Suprapubic skin (tissue), 4 donors: ENCODE results near the gene AGTPBP1.

Experiments
- CTCF ChIP-seq, 2 donors: fragments of 200-600 bp in 1 of 2; fragments of 450-650 bp in 1 of 2; sonication (generic) in 1 of 2; IDR thresholded peaks; one replicate each; pipeline ENCODE4 v1.5.1; 2016 to 2019; ENCODE audit warnings: antibody characterized with exemption in 2 of 2, mild to moderate bottlenecking in 1 of 2, moderate library complexity in 1 of 2
- EP300 ChIP-seq: sonication (generic); formaldehyde crosslinking; IDR thresholded peaks from one replicate; pipeline ENCODE4 v1.6.1; 2017; ENCODE audit warnings: antibody characterized with exemption
- POLR2A ChIP-seq, 2 donors: fragments of 450-650 bp; IDR thresholded peaks; one replicate each; pipeline ENCODE4 v1.6.1; 2017; ENCODE audit warnings: antibody characterized with exemption in 2 of 2, mild to moderate bottlenecking in 2 of 2, moderate library complexity in 2 of 2
- POLR2AphosphoS5 ChIP-seq, 3 donors: sonication (generic); formaldehyde crosslinking; IDR thresholded peaks; one replicate each; pipeline ENCODE4 v1.6.1; 2017; ENCODE audit warnings: antibody characterized with exemption in 3 of 3

- TF ChIP-seq CTCF (IDR thresholded peaks at IDR 0.05), result no peak
- TF ChIP-seq POLR2A (IDR thresholded peaks at IDR 0.05), result no peak
- no peak for TF ChIP-seq POLR2AphosphoS5 (IDR thresholded peaks at IDR 0.05)
- no peak for TF ChIP-seq EP300
Measured at GRCh38 chr9:85559526-85559925, 182.2 kb downstream of the AGTPBP1 start.
